Left ventricle myocardium superior (tissue), 1 donor: ENCODE measurements around the gene FREM2. TPM values are rescaled to one million over a fixed set of nuclear protein-coding genes. Genes with fewer than 3 reads are reported as not detected.

Experiments used
- ATAC-seq: fragments of 200-7000 bp; cut with Tn5 transposase; one replicate; pipeline ENCODE4 v1.9.1; 2020; ENCODE audit warnings: mild to moderate bottlenecking, moderate library complexity
- DNase-seq: peaks from one replicate; pipeline ENCODE4 v3.0.0-alpha.2; 2020
- intact Hi-C: fragments of 100-400 bp; cut with micrococcal nuclease; formaldehyde crosslinking; loops from one replicate; pipeline ENCODE4 v1.11.0; 2022
- total RNA-seq: library from RNA; stranded (reverse); fragmentation: NEBNext Ultra II Directional; extraction: Animal tissue kit (Norgen Biotek cat#: 25700); gene quantifications from one replicate; pipeline ENCODE4 v1.2.1, GENCODE V29; 2021
- donor health status: DM: no; HTN: yes; CAD: no; lungs with severe emphysema.

The FREM2 gene
- total RNA-seq, 1 donor from 2014 or later, result 0.64 TPM

GRCh38 chr13:38868399-38868798 is 181.5 kb downstream of the FREM2 start:
- intact Hi-C loops, result no loop called here
- no peak for DNase-seq
- ATAC-seq, result no peak

- DNase-seq, result no peak
- intact Hi-C loops, result no loop called here
- ATAC-seq, result no peak
Measured at GRCh38 chr13:38868870-38869269, 182.0 kb downstream of the FREM2 start.

GRCh38 chr13:38871275-38871674 is 184.4 kb downstream of the FREM2 start:
- DNase-seq (no peak), ATAC-seq (no peak)
- intact Hi-C loops, result no loop called here

- intact Hi-C loops, result no loop called here
- DNase-seq, result peak; percentile 36
- ATAC-seq, result no peak
Measured at GRCh38 chr13:38872693-38873092, 185.8 kb downstream of the FREM2 start.

- no peak for DNase-seq
- ATAC-seq, result no peak
- intact Hi-C loops, result no loop called here
Measured at GRCh38 chr13:38875186-38875875, 188.5 kb downstream of the FREM2 start.

DNA sequence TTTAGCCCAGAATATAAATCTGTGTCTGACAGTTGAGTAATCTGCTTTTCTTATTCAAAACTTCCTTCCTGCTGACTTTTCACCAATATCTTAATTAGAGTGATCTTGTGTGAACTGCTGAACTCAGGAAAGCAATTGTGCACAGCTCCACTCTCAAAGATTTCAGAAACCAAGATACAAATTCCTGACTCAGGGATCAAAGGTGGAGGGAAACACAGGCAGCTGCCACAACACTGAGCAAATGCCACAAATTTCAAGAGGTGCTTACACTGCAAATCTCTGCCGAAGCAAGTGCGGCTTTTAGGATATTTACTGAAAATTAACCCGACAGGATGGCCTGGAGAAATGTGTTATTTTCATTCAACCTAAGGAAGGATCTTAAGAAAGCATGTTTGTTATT is 192.4 kb downstream of the FREM2 start:
- intact Hi-C loops, result no loop called here
- ATAC-seq, result no peak
- DNase-seq, result no peak

- intact Hi-C loops, result no loop called here
- ATAC-seq, result no peak
- no peak for DNase-seq
Measured at GRCh38 chr13:38879786-38880185, 192.9 kb downstream of the FREM2 start.

- DNase-seq, result no peak
- intact Hi-C loops, result no loop called here
- no peak for ATAC-seq
Measured at GRCh38 chr13:38880397-38880796, 193.5 kb downstream of the FREM2 start.

DNA sequence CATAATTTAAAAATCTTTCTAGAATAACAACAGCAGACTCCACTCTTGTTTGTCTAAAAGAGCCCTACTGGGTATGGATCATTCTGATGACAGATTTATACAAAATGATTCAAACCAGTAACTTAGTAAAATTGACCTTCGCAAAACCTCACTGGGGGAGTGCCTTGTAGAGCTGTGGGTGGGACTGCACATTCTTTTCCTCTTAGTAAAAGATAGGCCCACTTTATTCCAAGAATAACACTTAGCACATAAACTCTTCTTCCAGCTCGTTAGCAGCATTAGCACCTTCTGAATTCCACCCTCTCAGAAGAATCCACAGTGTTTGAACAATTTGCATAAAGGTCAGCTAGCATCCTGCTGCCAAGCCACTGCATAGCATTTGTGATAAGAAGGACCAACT is 196.9 kb downstream of the FREM2 start:
- ATAC-seq (no peak), DNase-seq (no peak)
- intact Hi-C loops, result no loop called here

- intact Hi-C loops, result no loop called here
- ATAC-seq (no peak), DNase-seq (no peak)
Measured at GRCh38 chr13:38888309-38888708, 201.4 kb downstream of the FREM2 start.

- intact Hi-C loops, result no loop called here
- no peak for ATAC-seq
- DNase-seq, result no peak
Measured at GRCh38 chr13:38895075-38895474, 208.2 kb downstream of the FREM2 start.

DNA sequence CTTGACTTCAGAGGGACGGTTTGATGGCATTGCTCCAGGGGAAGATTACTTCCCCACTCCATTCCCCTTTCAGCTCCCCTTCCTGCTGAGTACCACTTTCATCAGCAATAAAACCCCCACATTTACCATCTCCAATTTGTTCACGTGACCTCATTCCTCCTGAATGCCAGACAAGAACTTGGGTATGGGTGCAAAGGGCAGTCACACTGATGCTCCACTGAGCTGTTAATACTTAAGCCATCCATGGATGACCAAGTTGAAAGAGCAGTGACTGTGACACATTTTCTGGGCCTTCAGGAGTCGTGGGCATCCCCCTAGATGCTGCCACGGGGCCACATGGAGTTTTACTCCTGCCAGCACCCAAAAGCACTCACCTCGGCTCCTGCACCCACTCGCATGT is 210.6 kb downstream of the FREM2 start:
- ATAC-seq (no peak), DNase-seq (no peak)
- intact Hi-C loops, result no loop called here

DNA sequence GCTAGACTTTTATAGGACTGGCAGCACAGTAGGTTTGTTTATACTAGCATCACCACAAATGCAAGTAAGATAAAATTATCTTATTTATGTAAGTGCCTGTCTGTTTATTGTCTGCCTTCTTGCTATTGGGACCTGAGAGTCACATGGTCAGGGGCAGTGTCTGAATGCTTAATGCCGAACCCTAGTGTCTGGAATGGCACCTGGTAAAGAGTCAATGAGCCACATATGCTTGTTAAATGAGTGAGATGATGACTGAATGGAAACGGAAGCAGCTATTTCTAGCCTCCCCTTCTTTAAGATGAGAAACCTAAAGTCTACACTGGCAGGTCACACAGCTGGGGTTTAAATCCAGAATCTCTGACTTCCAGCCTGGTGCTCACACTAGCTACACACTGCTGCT is 211.6 kb downstream of the FREM2 start:
- no peak for ATAC-seq
- intact Hi-C loops, result no loop called here
- no peak for DNase-seq

DNA sequence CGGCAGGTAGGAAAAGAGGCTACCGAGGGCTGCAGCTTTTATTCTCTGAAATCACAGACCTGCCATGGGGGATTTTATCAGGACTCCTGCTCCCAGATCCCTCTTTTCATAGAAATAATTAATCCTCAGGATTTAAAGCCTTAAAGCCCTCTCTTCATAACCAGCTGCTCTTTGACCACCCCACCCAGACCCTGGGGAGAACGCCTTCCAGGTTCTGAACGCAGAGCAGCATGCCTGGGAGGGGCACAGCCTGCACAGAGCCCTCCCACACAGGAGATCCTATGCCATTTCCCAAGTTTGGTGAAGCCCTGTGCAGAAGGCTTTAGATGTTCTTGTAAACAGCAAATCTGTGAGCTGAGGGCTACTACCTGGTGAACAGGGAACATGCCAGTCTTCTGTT is 212.7 kb downstream of the FREM2 start:
- ATAC-seq (no peak), DNase-seq (no peak)

GRCh38 chr13:38900188-38900587 is 213.3 kb downstream of the FREM2 start:
- intact Hi-C loops, result no loop called here
- DNase-seq, result no peak
- no peak for ATAC-seq

More for the DNA sequence above, 212.7 kb downstream of the FREM2 start:
- intact Hi-C loops, result no loop called here

GRCh38 chr13:38902551-38902950 is 215.7 kb downstream of the FREM2 start:
- intact Hi-C loops, result no loop called here
- ATAC-seq (no peak), DNase-seq (no peak)

DNA sequence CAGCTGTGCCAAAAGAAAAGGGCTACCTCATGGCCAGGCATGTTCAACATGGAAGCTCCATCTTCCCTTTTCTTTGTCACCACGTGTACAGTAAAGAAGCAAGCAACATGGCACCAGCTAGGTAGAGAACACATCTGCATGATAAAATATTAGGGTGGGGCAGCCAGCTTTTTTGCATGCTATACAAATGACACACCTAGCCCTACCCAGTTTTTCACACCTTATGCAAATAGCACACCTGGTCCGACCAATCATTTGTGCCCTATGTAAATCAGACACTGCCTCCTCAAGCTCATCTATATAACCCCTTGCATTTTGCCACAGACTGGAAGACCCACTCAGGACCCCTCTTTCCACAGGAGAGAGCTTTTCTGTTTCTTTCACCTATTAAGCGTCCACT is 218.2 kb downstream of the FREM2 start:
- intact Hi-C loops, result no loop called here

GRCh38 chr13:38905861-38906260 is 219.0 kb downstream of the FREM2 start:
- ATAC-seq (no peak), DNase-seq (no peak)
- intact Hi-C loops, result no loop called here

More for the DNA sequence above, 218.2 kb downstream of the FREM2 start:
- ATAC-seq (no peak), DNase-seq (no peak)

GRCh38 chr13:38908574-38908973 is 221.7 kb downstream of the FREM2 start:
- intact Hi-C loops, result no loop called here
- ATAC-seq, result no peak

GRCh38 chr13:38914070-38914469 is 227.2 kb downstream of the FREM2 start:
- DNase-seq, result no peak
- intact Hi-C loops, result no loop called here
- ATAC-seq, result no peak

More at GRCh38 chr13:38908574-38908973, 221.7 kb downstream of the FREM2 start:
- DNase-seq, result no peak

- DNase-seq (no peak), ATAC-seq (no peak)
- intact Hi-C loops, result no loop called here
Measured at GRCh38 chr13:38921081-38921480, 234.2 kb downstream of the FREM2 start.

DNA sequence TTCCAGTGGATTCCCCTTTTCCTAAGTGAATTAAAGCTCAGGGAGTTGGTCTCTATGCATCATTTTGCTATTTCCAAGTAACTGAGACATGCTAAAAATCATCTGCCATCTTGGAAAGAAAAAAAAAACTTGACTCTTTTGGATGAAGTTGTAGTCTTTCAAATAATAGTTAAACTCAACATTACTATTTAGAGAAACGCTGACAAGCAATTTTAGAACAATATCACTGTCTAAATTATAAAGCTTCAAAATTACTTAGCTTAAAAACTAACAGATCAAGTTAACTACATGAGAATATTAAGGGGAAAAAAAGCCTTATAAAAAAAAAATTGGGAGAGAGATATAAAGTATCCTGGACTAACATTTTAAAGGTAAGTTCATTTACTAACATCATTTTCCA is 235.3 kb downstream of the FREM2 start:
- ATAC-seq, result no peak
- no peak for DNase-seq
- intact Hi-C loops, result no loop called here
